Measurements from ENCODE around the gene FKBP10.
A peak's percentile ranks its signal among the peaks of the same experiment; 100 is the strongest.

DNA sequence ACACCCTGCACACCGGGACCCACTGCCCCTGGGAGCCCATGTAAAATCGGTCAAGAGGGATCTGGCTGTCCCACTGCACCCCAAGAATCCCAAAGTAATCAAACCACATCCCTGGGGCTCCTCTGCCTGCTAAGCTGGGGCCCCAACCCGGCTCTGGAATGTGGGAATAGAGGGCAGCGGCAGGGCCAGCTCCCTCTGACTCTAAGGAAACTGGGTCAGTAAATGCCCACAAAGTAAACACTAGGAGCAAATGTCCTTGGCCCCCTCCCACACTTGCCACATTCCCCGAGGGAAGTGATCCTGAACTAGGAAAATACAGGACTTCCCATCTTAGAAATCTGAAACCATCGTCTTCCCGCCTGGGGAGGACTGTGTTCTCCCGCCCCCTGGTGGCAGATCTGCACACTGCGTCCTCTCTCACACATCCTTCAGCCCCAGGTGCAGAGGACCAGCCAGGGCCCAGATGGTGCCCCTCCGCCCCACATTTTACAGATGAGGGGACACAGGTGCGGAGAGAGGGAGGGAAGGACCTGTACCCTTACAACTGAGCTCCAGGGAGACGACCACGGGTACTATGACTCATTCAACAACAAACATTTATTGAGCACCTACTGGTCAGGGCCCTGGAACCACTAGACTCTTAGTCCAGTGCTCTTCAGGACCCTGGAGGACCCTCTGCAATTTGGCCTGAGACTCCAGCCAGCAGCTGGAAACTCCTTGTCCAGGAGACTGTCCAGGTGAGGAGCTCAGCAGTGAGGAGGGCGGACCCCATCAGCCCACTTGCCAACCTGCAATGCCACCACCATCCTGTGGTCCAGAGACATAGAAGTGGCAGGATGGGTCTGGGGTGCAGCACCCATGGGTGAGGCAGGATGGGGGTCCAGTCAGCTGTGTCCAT lies 11.2 kb upstream of the FKBP10 start:
- TF ChIP-seq EP300 (IDR thresholded peaks at IDR 0.05), result peak in 1 of 2 experiments; percentile 23; a peak in 1 of 5 replicates
- TF ChIP-seq, protein P1, sequence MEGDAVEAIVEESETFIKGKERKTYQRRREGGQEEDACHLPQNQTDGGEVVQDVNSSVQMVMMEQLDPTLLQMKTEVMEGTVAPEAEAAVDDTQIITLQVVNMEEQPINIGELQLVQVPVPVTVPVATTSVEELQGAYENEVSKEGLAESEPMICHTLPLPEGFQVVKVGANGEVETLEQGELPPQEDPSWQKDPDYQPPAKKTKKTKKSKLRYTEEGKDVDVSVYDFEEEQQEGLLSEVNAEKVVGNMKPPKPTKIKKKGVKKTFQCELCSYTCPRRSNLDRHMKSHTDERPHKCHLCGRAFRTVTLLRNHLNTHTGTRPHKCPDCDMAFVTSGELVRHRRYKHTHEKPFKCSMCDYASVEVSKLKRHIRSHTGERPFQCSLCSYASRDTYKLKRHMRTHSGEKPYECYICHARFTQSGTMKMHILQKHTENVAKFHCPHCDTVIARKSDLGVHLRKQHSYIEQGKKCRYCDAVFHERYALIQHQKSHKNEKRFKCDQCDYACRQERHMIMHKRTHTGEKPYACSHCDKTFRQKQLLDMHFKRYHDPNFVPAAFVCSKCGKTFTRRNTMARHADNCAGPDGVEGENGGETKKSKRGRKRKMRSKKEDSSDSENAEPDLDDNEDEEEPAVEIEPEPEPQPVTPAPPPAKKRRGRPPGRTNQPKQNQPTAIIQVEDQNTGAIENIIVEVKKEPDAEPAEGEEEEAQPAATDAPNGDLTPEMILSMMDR (IDR thresholded peaks at IDR 0.05), result peak; percentile 98
- TF ChIP-seq, protein P2, sequence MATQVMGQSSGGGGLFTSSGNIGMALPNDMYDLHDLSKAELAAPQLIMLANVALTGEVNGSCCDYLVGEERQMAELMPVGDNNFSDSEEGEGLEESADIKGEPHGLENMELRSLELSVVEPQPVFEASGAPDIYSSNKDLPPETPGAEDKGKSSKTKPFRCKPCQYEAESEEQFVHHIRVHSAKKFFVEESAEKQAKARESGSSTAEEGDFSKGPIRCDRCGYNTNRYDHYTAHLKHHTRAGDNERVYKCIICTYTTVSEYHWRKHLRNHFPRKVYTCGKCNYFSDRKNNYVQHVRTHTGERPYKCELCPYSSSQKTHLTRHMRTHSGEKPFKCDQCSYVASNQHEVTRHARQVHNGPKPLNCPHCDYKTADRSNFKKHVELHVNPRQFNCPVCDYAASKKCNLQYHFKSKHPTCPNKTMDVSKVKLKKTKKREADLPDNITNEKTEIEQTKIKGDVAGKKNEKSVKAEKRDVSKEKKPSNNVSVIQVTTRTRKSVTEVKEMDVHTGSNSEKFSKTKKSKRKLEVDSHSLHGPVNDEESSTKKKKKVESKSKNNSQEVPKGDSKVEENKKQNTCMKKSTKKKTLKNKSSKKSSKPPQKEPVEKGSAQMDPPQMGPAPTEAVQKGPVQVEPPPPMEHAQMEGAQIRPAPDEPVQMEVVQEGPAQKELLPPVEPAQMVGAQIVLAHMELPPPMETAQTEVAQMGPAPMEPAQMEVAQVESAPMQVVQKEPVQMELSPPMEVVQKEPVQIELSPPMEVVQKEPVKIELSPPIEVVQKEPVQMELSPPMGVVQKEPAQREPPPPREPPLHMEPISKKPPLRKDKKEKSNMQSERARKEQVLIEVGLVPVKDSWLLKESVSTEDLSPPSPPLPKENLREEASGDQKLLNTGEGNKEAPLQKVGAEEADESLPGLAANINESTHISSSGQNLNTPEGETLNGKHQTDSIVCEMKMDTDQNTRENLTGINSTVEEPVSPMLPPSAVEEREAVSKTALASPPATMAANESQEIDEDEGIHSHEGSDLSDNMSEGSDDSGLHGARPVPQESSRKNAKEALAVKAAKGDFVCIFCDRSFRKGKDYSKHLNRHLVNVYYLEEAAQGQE (IDR thresholded peaks at IDR 0.05), result no peak
- TF ChIP-seq, protein P3, sequence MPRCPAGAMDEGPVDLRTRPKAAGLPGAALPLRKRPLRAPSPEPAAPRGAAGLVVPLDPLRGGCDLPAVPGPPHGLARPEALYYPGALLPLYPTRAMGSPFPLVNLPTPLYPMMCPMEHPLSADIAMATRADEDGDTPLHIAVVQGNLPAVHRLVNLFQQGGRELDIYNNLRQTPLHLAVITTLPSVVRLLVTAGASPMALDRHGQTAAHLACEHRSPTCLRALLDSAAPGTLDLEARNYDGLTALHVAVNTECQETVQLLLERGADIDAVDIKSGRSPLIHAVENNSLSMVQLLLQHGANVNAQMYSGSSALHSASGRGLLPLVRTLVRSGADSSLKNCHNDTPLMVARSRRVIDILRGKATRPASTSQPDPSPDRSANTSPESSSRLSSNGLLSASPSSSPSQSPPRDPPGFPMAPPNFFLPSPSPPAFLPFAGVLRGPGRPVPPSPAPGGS (IDR thresholded peaks at IDR 0.05), result no peak
- TF ChIP-seq SMC3 (IDR thresholded peaks at IDR 0.05), result peak; percentile 100
- no peak for TF ChIP-seq POLR2A (IDR thresholded peaks at IDR 0.05; ENCODE audit: low read length)
- no peak; the same call in 1 of the 2 replicates for TF ChIP-seq POLR2AphosphoS2 (conservative IDR thresholded peaks at IDR 0.05; ENCODE audit: low read length)
- no peak for TF ChIP-seq CEBPB (IDR thresholded peaks at IDR 0.05)
- TF ChIP-seq, protein P4, sequence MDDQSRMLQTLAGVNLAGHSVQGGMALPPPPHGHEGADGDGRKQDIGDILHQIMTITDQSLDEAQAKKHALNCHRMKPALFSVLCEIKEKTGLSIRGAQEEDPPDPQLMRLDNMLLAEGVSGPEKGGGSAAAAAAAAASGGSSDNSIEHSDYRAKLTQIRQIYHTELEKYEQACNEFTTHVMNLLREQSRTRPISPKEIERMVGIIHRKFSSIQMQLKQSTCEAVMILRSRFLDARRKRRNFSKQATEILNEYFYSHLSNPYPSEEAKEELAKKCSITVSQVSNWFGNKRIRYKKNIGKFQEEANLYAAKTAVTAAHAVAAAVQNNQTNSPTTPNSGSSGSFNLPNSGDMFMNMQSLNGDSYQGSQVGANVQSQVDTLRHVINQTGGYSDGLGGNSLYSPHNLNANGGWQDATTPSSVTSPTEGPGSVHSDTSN (IDR thresholded peaks at IDR 0.05), result 0 out of 2 replicates have a peak, but pooled peaks have one; percentile 32

All from A549 (cell line).